CD1c-positive myeloid dendritic cell (primary cell): Measurements from ENCODE around the gene L3MBTL2.
"Not testable (repeated sequence)": the region's sequence is repeated elsewhere in the genome, so short reads cannot be mapped to it uniquely, and the experiment has no call there.

Experiments
- DNase-seq: peaks from one replicate; pipeline ENCODE4 v3.0.0-alpha.2; 2016; ENCODE audit errors: extremely low spot score

L3MBTL2 gene

GRCh38 chr22:41204992-41205900, at the start of gene L3MBTL2:
Gene L3MBTL2, plus strand, starts transcription at chr22:41205312. Its CDS starts 51 bp downstream, at chr22:41205363.
- DNase-seq, result peak; percentile 98

GRCh38 chr22:41157083-41157482, 48.0 kb upstream of the L3MBTL2 start:
- DNase-seq, result no peak

GRCh38 chr22:41169157-41169556, 36.0 kb upstream of the L3MBTL2 start:
- DNase-seq, result no peak

- no peak for DNase-seq
Observed at GRCh38 chr22:41171996-41172395, 33.1 kb upstream of the L3MBTL2 start.

- DNase-seq, result no peak
Observed at GRCh38 chr22:41175546-41175945, 29.6 kb upstream of the L3MBTL2 start.

GRCh38 chr22:41177040-41177621, 28.0 kb upstream of the L3MBTL2 start:
- DNase-seq, result no peak

- no peak for DNase-seq
Observed at GRCh38 chr22:41177622-41178424, 27.3 kb upstream of the L3MBTL2 start.

GRCh38 chr22:41178425-41178975, 26.6 kb upstream of the L3MBTL2 start:
- no peak for DNase-seq

- DNase-seq, result not testable (repeated sequence)
Observed at GRCh38 chr22:41180362-41180761, 24.8 kb upstream of the L3MBTL2 start.

GRCh38 chr22:41180926-41181325, 24.2 kb upstream of the L3MBTL2 start:
- DNase-seq, result no peak

- DNase-seq, result no peak
Observed at GRCh38 chr22:41181349-41182241, 23.5 kb upstream of the L3MBTL2 start.

GRCh38 chr22:41184679-41185078, 20.4 kb upstream of the L3MBTL2 start:
- DNase-seq, result no peak

- no peak for DNase-seq
Observed at GRCh38 chr22:41191467-41191866, 13.6 kb upstream of the L3MBTL2 start.

- DNase-seq, result no peak
Observed at GRCh38 chr22:41193829-41194228, 11.3 kb upstream of the L3MBTL2 start.

- peak; percentile 90 for DNase-seq
Observed at GRCh38 chr22:41197038-41197972, 7.8 kb upstream of the L3MBTL2 start.

GRCh38 chr22:41198027-41198580, 7.0 kb upstream of the L3MBTL2 start:
- peak; percentile 44 for DNase-seq

- peak; percentile 70 for DNase-seq
Observed at GRCh38 chr22:41201141-41201540, 4.0 kb upstream of the L3MBTL2 start.

GRCh38 chr22:41203118-41203517, 2.0 kb upstream of the L3MBTL2 start:
- DNase-seq, result no peak

- no peak for DNase-seq
Observed at GRCh38 chr22:41204066-41204465, 1.0 kb upstream of the L3MBTL2 start.

GRCh38 chr22:41206719-41207118, 1.6 kb downstream of the L3MBTL2 start:
- no peak for DNase-seq
